Naive B cell (primary cell): ENCODE results near the gene PAX5. TPM values are rescaled to one million over a fixed set of nuclear protein-coding genes. Genes with fewer than 3 reads are reported as not detected.

Experiments
- ATAC-seq, 2 donors: fragments of 150-1000 bp; cut with Tn5 transposase; 2 replicates each; pipeline ENCODE4 v1.10.0; 2021; ENCODE audit warnings: low read depth in 2 of 2, mild to moderate bottlenecking in 2 of 2, moderate library complexity in 2 of 2
- DNase-seq: peaks from one replicate; pipeline ENCODE4 v3.0.0; 2022
- H3K27ac Mint-ChIP-seq, 6 donors: one replicate each; pipeline ENCODE4 v1.8.0; 2020 to 2022; ENCODE audit warnings: mild to moderate bottlenecking in 6 of 6, mixed read lengths in 6 of 6, moderate library complexity in 5 of 6, inconsistent platforms in 2 of 6
- H3K27me3 Mint-ChIP-seq, 3 donors: one replicate each; pipeline ENCODE4 v1.8.0; 2021 to 2022; ENCODE audit warnings: mixed read lengths in 3 of 3, mild to moderate bottlenecking in 1 of 3
- H3K36me3 Mint-ChIP-seq, 2 donors: one replicate each; pipeline ENCODE4 v1.8.0; 2020 to 2022; ENCODE audit warnings: mixed read lengths in 2 of 2, inconsistent platforms in 1 of 2, mild to moderate bottlenecking in 1 of 2
- H3K4me1 Mint-ChIP-seq, 3 donors: one replicate each; pipeline ENCODE4 v1.8.0; 2020 to 2022; ENCODE audit warnings: mixed read lengths in 3 of 3, inconsistent platforms in 1 of 3, mild to moderate bottlenecking in 1 of 3, moderate library complexity in 1 of 3
- H3K4me3 Mint-ChIP-seq, 8 donors: one replicate each; pipeline ENCODE4 v1.8.0; 2020 to 2022; ENCODE audit warnings: mild to moderate bottlenecking in 8 of 8, mixed read lengths in 8 of 8, moderate library complexity in 8 of 8, inconsistent platforms in 2 of 8
- H3K9me3 Mint-ChIP-seq, 7 donors: one replicate each; pipeline ENCODE4 v1.8.0; 2020 to 2022; ENCODE audit warnings: mixed read lengths in 7 of 7, mild to moderate bottlenecking in 5 of 7, inconsistent platforms in 2 of 7, moderate library complexity in 1 of 7
- polyA plus RNA-seq, 6 donors: library from polyadenylated mRNA; unstranded; fragments of 300-500 nt; fragmentation: Illumina TruSeq; gene quantifications; one replicate each; pipeline ENCODE4 v1.2.3, GENCODE V29; 2021; ENCODE audit warnings: low read depth in 6 of 6

PAX5 gene
- polyA plus RNA-seq, 6 donors from 2014 or later = 17.1 to 83.5 (median 45.3) TPM

GRCh38 chr9:37034938-37035647 lies 1.0 kb upstream of the PAX5 start:
- Mint-ChIP-seq H3K27me3 (no peaks in the 10 kb centered on the region), H3K4me3 (peak overlapping the region; percentile 90 to 100 (median 97)), H3K9me3 (no peaks in the 10 kb centered on the region), H3K27ac (peak overlapping the region; percentile 98 to 100 (median 100)), H3K36me3 (peaks cover 6 to 10% of the 10 kb centered on the region in 2 donors), H3K4me1 (peaks cover 57 to 72% (median 67%) of the 10 kb centered on the region in 3 donors)
- DNase-seq = no peak
- peak in 1 of 2 donors; percentile 1 for ATAC-seq

- Mint-ChIP-seq H3K27ac (peak overlapping the region; percentile 98 to 100 (median 100)), H3K4me3 (peak overlapping the region; percentile 90 to 100 (median 97)), H3K27me3 (no peaks in the 10 kb centered on the region), H3K9me3 (no peaks in the 10 kb centered on the region), H3K36me3 (peaks cover 6 to 10% of the 10 kb centered on the region in 2 donors), H3K4me1 (peaks cover 62 to 75% (median 69%) of the 10 kb centered on the region in 3 donors)
- ATAC-seq (peak; percentile 61 to 63), DNase-seq (peak; percentile 88)
Observed at GRCh38 chr9:37034305-37034937, 353 bp upstream of the PAX5 start.

- no peak for DNase-seq
- no peaks in the 10 kb centered on the region for H3K9me3 Mint-ChIP-seq
- peak overlapping the region; percentile 98 to 100 (median 100) for H3K27ac Mint-ChIP-seq
- peak overlapping the region; percentile 90 to 100 (median 97) for H3K4me3 Mint-ChIP-seq
- H3K4me1 Mint-ChIP-seq = peaks cover 62 to 78% (median 69%) of the 10 kb centered on the region in 3 donors
- H3K36me3 Mint-ChIP-seq = peaks cover 6 to 10% of the 10 kb centered on the region in 2 donors
- H3K27me3 Mint-ChIP-seq = no peaks in the 10 kb centered on the region
- ATAC-seq = no peak
Observed at GRCh38 chr9:37033141-37033540, 927 bp downstream of the PAX5 start.

GRCh38 chr9:37032713-37033112 lies 1.4 kb downstream of the PAX5 start:
- peak; percentile 54 for DNase-seq
- H3K4me3 Mint-ChIP-seq = peak overlapping the region; percentile 90 to 100 (median 97)
- no peaks in the 10 kb centered on the region for H3K9me3 Mint-ChIP-seq
- H3K27ac Mint-ChIP-seq = peak overlapping the region; percentile 78 to 100 (median 100)
- no peaks in the 10 kb centered on the region for H3K27me3 Mint-ChIP-seq
- peak; percentile 15 to 18 for ATAC-seq
- peaks cover 6 to 10% of the 10 kb centered on the region in 2 donors for H3K36me3 Mint-ChIP-seq
- H3K4me1 Mint-ChIP-seq = peaks cover 65 to 78% (median 69%) of the 10 kb centered on the region in 3 donors

- no peaks in the 10 kb centered on the region for H3K9me3 Mint-ChIP-seq
- peaks cover 62 to 76% (median 63%) of the 10 kb centered on the region in 3 donors for H3K4me1 Mint-ChIP-seq
- H3K4me3 Mint-ChIP-seq = peak overlapping the region; percentile 90 to 100 (median 97)
- H3K36me3 Mint-ChIP-seq = peaks cover 6 to 15% of the 10 kb centered on the region in 2 donors
- ATAC-seq (no peak), DNase-seq (no peak)
- H3K27ac Mint-ChIP-seq = peak overlapping the region; percentile 73 to 100 (median 90)
- no peaks in the 10 kb centered on the region for H3K27me3 Mint-ChIP-seq
Observed at GRCh38 chr9:37031902-37032301, 2.2 kb downstream of the PAX5 start.

GRCh38 chr9:37031081-37031480 lies 3.0 kb downstream of the PAX5 start:
- Mint-ChIP-seq H3K9me3 (no peaks in the 10 kb centered on the region), H3K4me1 (peaks cover 60 to 71% (median 61%) of the 10 kb centered on the region in 3 donors), H3K27me3 (no peaks in the 10 kb centered on the region), H3K36me3 (peaks cover 4 to 14% of the 10 kb centered on the region in 2 donors), H3K4me3 (peak overlapping the region; percentile 90 to 100 (median 97)), H3K27ac (peak overlapping the region; percentile 69 to 99 (median 84))
- ATAC-seq (no peak), DNase-seq (no peak)

- ATAC-seq = no peak
- peak; percentile 66 for DNase-seq
- H3K9me3 Mint-ChIP-seq = peaks cover 0 to 2% (median 0%) of the 10 kb centered on the region in 7 donors
- peak overlapping the region; percentile 46 to 99 (median 95) for H3K27ac Mint-ChIP-seq
- H3K4me3 Mint-ChIP-seq = peak overlapping the region; percentile 90 to 100 (median 97)
- peaks cover 60 to 66% (median 65%) of the 10 kb centered on the region in 3 donors for H3K4me1 Mint-ChIP-seq
- H3K27me3 Mint-ChIP-seq = no peaks in the 10 kb centered on the region
- peaks cover 0 to 14% of the 10 kb centered on the region in 2 donors for H3K36me3 Mint-ChIP-seq
Observed at GRCh38 chr9:37030611-37030939, 3.5 kb downstream of the PAX5 start.

GRCh38 chr9:37029776-37030610 lies 4.1 kb downstream of the PAX5 start:
- ATAC-seq (no peak), DNase-seq (no peak)
- peaks cover 0 to 2% (median 0%) of the 10 kb centered on the region in 7 donors for H3K9me3 Mint-ChIP-seq
- no peaks in the 10 kb centered on the region for H3K27me3 Mint-ChIP-seq
- peak overlapping the region; percentile 46 to 99 (median 96) for H3K27ac Mint-ChIP-seq
- peak overlapping the region; percentile 90 to 100 (median 97) for H3K4me3 Mint-ChIP-seq
- peaks cover 0 to 13% of the 10 kb centered on the region in 2 donors for H3K36me3 Mint-ChIP-seq
- peaks cover 62 to 68% (median 63%) of the 10 kb centered on the region in 3 donors for H3K4me1 Mint-ChIP-seq

- ATAC-seq = no peak
- Mint-ChIP-seq H3K27me3 (no peaks in the 10 kb centered on the region), H3K4me3 (peak overlapping the region; percentile 90 to 100 (median 97)), H3K36me3 (peaks cover 0 to 13% of the 10 kb centered on the region in 2 donors), H3K9me3 (peaks cover 0 to 2% (median 0%) of the 10 kb centered on the region in 7 donors), H3K27ac (peak overlapping the region in 5 of 6 donors; percentile 80 to 99 (median 96)), H3K4me1 (peaks cover 66 to 71% (median 67%) of the 10 kb centered on the region in 3 donors)
- DNase-seq = peak; percentile 37
Observed at GRCh38 chr9:37029304-37029775, 4.7 kb downstream of the PAX5 start.

- no peak for ATAC-seq
- peaks cover 74 to 79% (median 75%) of the 10 kb centered on the region in 3 donors for H3K4me1 Mint-ChIP-seq
- no peak for DNase-seq
- H3K4me3 Mint-ChIP-seq = peak overlapping the region; percentile 90 to 100 (median 97)
- no peaks in the 10 kb centered on the region for H3K27me3 Mint-ChIP-seq
- H3K36me3 Mint-ChIP-seq = peaks cover 0 to 14% of the 10 kb centered on the region in 2 donors
- peaks cover 0 to 2% (median 0%) of the 10 kb centered on the region in 7 donors for H3K9me3 Mint-ChIP-seq
- peak overlapping the region; percentile 80 to 99 (median 96) for H3K27ac Mint-ChIP-seq
Observed at GRCh38 chr9:37028420-37029031, 5.5 kb downstream of the PAX5 start.

- Mint-ChIP-seq H3K4me1 (peaks cover 78 to 81% (median 79%) of the 10 kb centered on the region in 3 donors), H3K27ac (peak overlapping the region; percentile 92 to 99 (median 96)), H3K27me3 (no peaks in the 10 kb centered on the region), H3K36me3 (peaks cover 5 to 21% of the 10 kb centered on the region in 2 donors), H3K4me3 (peak overlapping the region; percentile 96 to 100 (median 97)), H3K9me3 (peaks cover 0 to 2% (median 0%) of the 10 kb centered on the region in 7 donors)
- peak; percentile 89 to 90 for ATAC-seq
- peak; percentile 99 for DNase-seq
Observed at GRCh38 chr9:37027582-37028419, 6.3 kb downstream of the PAX5 start.
